Esophagus squamous epithelium (tissue), 5 donors: ENCODE data around the gene PIH1D1. TPM values are rescaled to one million over a fixed set of nuclear protein-coding genes. Genes with fewer than 3 reads are reported as not detected.

Experiments used
- DNase-seq: peaks from one replicate; lab custom pipeline; 2025; lab: John Stamatoyannopoulos, UW
- H3K27ac ChIP-seq, 4 donors: fragments of 200-600 bp; sonication (generic); one replicate each; pipeline ENCODE4 v1.5.1; 2016 to 2019; ENCODE audit warnings: mild to moderate bottlenecking in 1 of 4
- H3K27me3 ChIP-seq, 4 donors: fragments of 200-600 bp; sonication (generic); 1 replicate in 3 of 4; 2 replicates in 1 of 4; pipeline versions ENCODE4 v1.5.1 to v1.6.0; 2017 to 2021; ENCODE audit warnings: antibody characterized with exemption in 1 of 4
- H3K36me3 ChIP-seq, 3 donors: fragments of 200-600 bp; sonication (generic); one replicate each; pipeline ENCODE4 v1.5.1; 2016 to 2019
- H3K4me1 ChIP-seq, 3 donors: fragments of 200-600 bp; sonication (generic); one replicate each; pipeline ENCODE4 v1.5.1; 2017 to 2019
- H3K4me3 ChIP-seq, 4 donors: fragments of 200-600 bp; sonication (generic); 1 replicate in 3 of 4; 2 replicates in 1 of 4; pipeline ENCODE4 v1.5.1; 2016 to 2019; ENCODE audit warnings: mild to moderate bottlenecking in 2 of 4, moderate library complexity in 1 of 4
- H3K9me3 ChIP-seq, 3 donors: fragments of 200-600 bp; sonication (generic); one replicate each; pipeline ENCODE4 v1.5.1; 2016 to 2019
- CTCF ChIP-seq, 6 experiments: fragments of 450-650 bp in 4 of 6; fragments of 200-600 bp in 2 of 6; sonication (generic) in 2 of 6; IDR thresholded peaks; one replicate each; pipeline ENCODE4 v1.5.1; 2016 to 2019; ENCODE audit warnings: antibody characterized with exemption in 6 of 6, mild to moderate bottlenecking in 4 of 6, moderate library complexity in 4 of 6
- POLR2A ChIP-seq, 4 donors: fragments of 450-650 bp; IDR thresholded peaks; one replicate each; pipeline ENCODE4 v1.6.1; 2017; ENCODE audit warnings: antibody characterized with exemption in 4 of 4, mild to moderate bottlenecking in 4 of 4, moderate library complexity in 3 of 4
- WGBS, 2 donors: methylation state at CpG; one replicate each; pipeline ENCODE4 v1.1.5; 2018; 5-methylcytosine and 5-hydroxymethylcytosine counted together
- intact Hi-C: fragments of 100-400 bp; cut with DNase I; formaldehyde crosslinking; loops from one replicate; pipeline ENCODE4 v1.15.0; 2022
- total RNA-seq, 4 donors: library from RNA; depleted of rRNA; stranded (reverse); fragments of >200 nt; gene quantifications; one replicate each; pipeline ENCODE4 v1.1.0, GENCODE V29; 2016
- donor health status: DM: yes; HTN: yes; CAD: no.

The PIH1D1 gene
- total RNA-seq, 4 donors from 2014 or later = 54.4 to 91.2 (median 67.2) TPM

DNA sequence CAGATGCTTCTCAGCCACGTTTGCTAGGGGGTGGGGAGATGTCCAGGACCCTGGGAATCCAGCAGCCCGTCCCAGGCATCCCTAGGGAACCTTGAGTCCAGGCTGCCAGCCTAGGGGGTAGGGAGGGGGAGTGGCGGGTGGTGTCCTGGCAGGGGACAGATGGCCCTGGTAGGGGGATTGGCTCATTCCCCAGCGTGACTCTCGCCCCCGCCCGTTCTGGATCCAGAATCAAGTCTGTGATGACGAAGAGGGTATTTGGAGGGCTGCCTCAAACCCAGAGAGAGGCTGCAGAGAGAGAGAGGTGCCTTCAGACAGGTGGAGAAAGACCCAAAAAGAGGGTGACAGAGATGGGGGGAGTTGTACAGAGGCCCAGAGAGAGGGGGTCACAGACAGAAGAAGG lies 14.4 kb downstream of the PIH1D1 start:
- H3K4me1 ChIP-seq = peaks cover 6 to 29% (median 13%) of the 10 kb centered on the region in 3 donors
- 5 to 7% methylated on average over 4 to 5 of the region's 8 CpGs for WGBS, 2 donors
- DNase-seq = no peak
- H3K4me3 ChIP-seq = no peak overlapping the region
- H3K36me3 ChIP-seq = no peaks in the 10 kb centered on the region
- H3K27ac ChIP-seq = no peak overlapping the region
- TF ChIP-seq CTCF (IDR thresholded peaks at IDR 0.05) (no peak), POLR2A (IDR thresholded peaks at IDR 0.05) (no peak)
- H3K9me3 ChIP-seq = no peaks in the 10 kb centered on the region
- intact Hi-C loops = no loop called here
- peaks cover 21 to 100% (median 34%) of the 10 kb centered on the region in 4 donors for H3K27me3 ChIP-seq

- TF ChIP-seq CTCF (IDR thresholded peaks at IDR 0.05) = no peak
- no peak for TF ChIP-seq POLR2A (IDR thresholded peaks at IDR 0.05)
- Histone ChIP-seq H3K9me3 (no peaks in the 10 kb centered on the region), H3K27ac (no peak overlapping the region), H3K36me3 (no peaks in the 10 kb centered on the region), H3K4me1 (peaks cover 0 to 25% (median 6%) of the 10 kb centered on the region in 3 donors), H3K4me3 (no peak overlapping the region), H3K27me3 (peaks cover 21 to 100% (median 38%) of the 10 kb centered on the region in 4 donors)
- 23% methylated on average over 35 of the region's 42 CpGs; no CpG with 5 or more reads in 1 of the 2 donors for WGBS, 2 donors
- intact Hi-C loops = no loop called here
- no peak for DNase-seq
Observed at GRCh38 chr19:49436381-49437017, 15.1 kb downstream of the PIH1D1 start.

DNA sequence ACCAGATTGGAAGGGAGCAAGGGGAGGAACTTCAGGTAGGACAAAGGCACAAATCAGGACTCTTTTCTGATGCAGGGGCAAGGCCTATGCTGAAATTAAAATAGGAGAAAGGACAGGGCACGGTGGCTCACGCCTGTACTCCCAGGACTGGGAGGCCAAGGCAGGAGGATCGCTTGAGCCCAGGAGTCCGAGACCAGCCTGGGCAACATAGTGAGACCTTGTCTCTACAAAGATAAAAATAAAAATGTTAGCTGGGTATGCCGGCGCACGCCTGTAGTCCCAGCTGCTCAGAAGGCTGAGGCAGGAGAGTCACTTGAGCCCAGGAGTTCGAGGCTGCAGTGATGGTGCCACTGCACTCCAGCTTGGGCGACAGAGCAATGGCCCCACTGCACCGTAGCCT lies 15.9 kb downstream of the PIH1D1 start:
- WGBS, 2 donors = 81 to 83% methylated on average over 10 of the region's 10 CpGs
- Histone ChIP-seq H3K4me1 (peaks cover 0 to 17% (median 0%) of the 10 kb centered on the region in 3 donors), H3K4me3 (no peak overlapping the region), H3K36me3 (no peaks in the 10 kb centered on the region), H3K9me3 (no peaks in the 10 kb centered on the region), H3K27me3 (peaks cover 21 to 100% (median 38%) of the 10 kb centered on the region in 4 donors), H3K27ac (no peak overlapping the region)
- intact Hi-C loops = no loop called here
- no peak for TF ChIP-seq POLR2A (IDR thresholded peaks at IDR 0.05)
- TF ChIP-seq CTCF (IDR thresholded peaks at IDR 0.05) = no peak
- no peak for DNase-seq

DNA sequence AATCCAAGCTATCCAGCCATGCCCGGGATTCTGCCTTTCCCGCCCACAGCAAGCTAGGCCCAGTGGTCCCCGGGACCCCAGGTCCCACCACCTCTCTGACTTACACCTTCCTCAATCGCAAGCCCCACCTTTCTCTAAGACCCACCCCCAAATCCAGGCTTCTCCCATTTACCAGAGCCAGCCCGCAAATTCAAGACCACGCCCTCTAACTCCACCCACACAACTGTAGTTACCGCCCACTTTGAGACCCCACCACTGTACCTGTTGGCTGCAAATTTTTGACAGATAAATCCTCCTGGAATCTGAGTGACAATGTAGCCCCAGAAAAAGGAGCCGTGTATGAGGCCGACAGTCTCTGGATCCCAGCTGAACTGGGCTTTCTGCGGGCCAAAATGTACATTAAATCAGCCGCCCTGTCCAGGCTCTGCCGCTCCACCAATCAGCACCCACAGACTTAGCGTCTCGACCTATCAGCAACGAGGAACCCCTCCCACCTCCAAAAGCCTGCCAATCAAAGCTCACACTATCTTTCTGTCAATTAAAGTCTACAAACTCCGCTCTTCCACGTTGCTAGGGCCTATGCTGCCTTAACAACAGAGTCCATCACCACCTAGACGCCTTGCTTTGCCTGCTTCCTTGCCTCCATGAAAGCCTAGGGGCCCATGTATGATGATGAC lies 16.6 kb downstream of the PIH1D1 start:
- Histone ChIP-seq H3K36me3 (no peaks in the 10 kb centered on the region), H3K4me1 (peaks cover 0 to 10% (median 0%) of the 10 kb centered on the region in 3 donors), H3K4me3 (no peak overlapping the region), H3K27me3 (peaks cover 21 to 100% (median 35%) of the 10 kb centered on the region in 4 donors), H3K27ac (no peak overlapping the region), H3K9me3 (no peaks in the 10 kb centered on the region)
- intact Hi-C loops = no loop called here
- WGBS, 2 donors = 81 to 85% methylated on average over 18 of the region's 18 CpGs
- DNase-seq = no peak
- no peak for TF ChIP-seq CTCF (IDR thresholded peaks at IDR 0.05)
- TF ChIP-seq POLR2A (IDR thresholded peaks at IDR 0.05) = no peak

DNA sequence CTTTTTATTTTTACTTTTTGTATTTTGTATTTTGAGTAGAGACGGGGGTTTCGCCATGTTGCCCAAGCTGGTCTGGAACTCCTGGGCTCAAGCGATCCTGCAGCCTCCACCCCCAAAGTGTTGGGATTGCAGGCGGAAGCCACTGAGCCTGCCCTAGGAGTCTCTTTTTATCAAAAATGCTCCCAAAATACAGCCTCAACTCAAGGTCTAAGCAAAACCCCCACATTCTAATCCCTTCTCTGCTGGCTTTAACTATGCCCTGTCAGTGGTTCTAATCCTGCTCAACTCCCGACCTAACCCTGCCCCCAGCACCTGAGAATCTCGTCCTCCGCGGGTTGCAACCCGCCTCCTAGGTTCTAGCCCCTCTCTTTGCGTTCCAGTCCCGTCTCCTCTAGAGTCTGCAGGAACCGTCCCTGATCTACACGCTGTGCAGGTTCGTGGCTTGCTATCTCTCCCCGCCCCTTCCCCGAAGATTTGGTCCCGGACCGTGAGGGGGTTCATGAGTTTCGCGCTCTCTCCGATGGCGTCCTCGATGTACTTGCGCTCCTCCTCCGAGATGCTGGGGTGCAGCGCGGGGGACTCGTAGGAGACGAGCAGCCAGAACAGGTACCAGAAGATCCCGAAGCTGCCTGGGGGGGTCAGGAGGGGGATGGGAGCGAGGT lies 18.2 kb downstream of the PIH1D1 start:
- 25 to 36% methylated on average over 15 to 19 of the region's 31 CpGs for WGBS, 2 donors
- no peak for DNase-seq
- no peaks in the 10 kb centered on the region for H3K9me3 ChIP-seq
- peaks cover 3 to 14% (median 5%) of the 10 kb centered on the region in 3 donors for H3K4me1 ChIP-seq
- TF ChIP-seq POLR2A (IDR thresholded peaks at IDR 0.05) = no peak
- no peak for TF ChIP-seq CTCF (IDR thresholded peaks at IDR 0.05)
- H3K27ac ChIP-seq = no peak overlapping the region
- no peaks in the 10 kb centered on the region for H3K36me3 ChIP-seq
- intact Hi-C loops = no loop called here
- H3K4me3 ChIP-seq = no peak overlapping the region
- H3K27me3 ChIP-seq = peaks cover 20 to 100% (median 39%) of the 10 kb centered on the region in 4 donors
